ENCODE data around the gene SLC25A24. TPM values are rescaled to one million over a fixed set of nuclear protein-coding genes. Genes with fewer than 3 reads are reported as not detected.
"Not testable (repeated sequence)": the region's sequence is repeated elsewhere in the genome, so short reads cannot be mapped to it uniquely, and the experiment has no call there.

Gene SLC25A24
- total RNA-seq = 15.7 TPM

GRCh38 chr1:108199781-108200686, at the start of gene SLC25A24:
Gene SLC25A24, minus strand, starts transcription at chr1:108200343. Its CDS starts 205 bp downstream, at chr1:108200138.
- peak; percentile 98 for ATAC-seq

GRCh38 chr1:108243976-108244375, 43.8 kb upstream of the SLC25A24 start, which contains the start of gene NBPF4:
Gene NBPF4, minus strand, starts transcription at chr1:108244076. Its CDS starts 315 bp downstream, at chr1:108243761.
- not testable (repeated sequence) for ATAC-seq

- peak; percentile 73 for ATAC-seq
These were observed 39.3 kb upstream of the SLC25A24 start for GRCh38 chr1:108239426-108239825.

- ATAC-seq = peak; percentile 64
These were observed 35.2 kb upstream of the SLC25A24 start for GRCh38 chr1:108235308-108235707.

GRCh38 chr1:108232183-108232582, 32.0 kb upstream of the SLC25A24 start:
- ATAC-seq = not testable (repeated sequence)

- ATAC-seq = not testable (repeated sequence)
These were observed 29.8 kb upstream of the SLC25A24 start for GRCh38 chr1:108229976-108230375.

- ATAC-seq = not testable (repeated sequence)
These were observed 27.6 kb upstream of the SLC25A24 start for GRCh38 chr1:108227772-108228171.

- not testable (repeated sequence) for ATAC-seq
These were observed 26.7 kb upstream of the SLC25A24 start for GRCh38 chr1:108226855-108227254.

- ATAC-seq = not testable (repeated sequence)
These were observed 23.1 kb upstream of the SLC25A24 start for GRCh38 chr1:108223226-108223625.

GRCh38 chr1:108217515-108218174, 17.5 kb upstream of the SLC25A24 start:
- ATAC-seq = not testable (repeated sequence)

- ATAC-seq = not testable (repeated sequence)
These were observed 16.9 kb upstream of the SLC25A24 start for GRCh38 chr1:108217007-108217406.

- ATAC-seq = not testable (repeated sequence)
These were observed 16.1 kb upstream of the SLC25A24 start for GRCh38 chr1:108216028-108216890.

- ATAC-seq = peak; percentile 63
These were observed 14.7 kb upstream of the SLC25A24 start for GRCh38 chr1:108214641-108215465.

- ATAC-seq = no peak
These were observed 10.9 kb upstream of the SLC25A24 start for GRCh38 chr1:108211014-108211413.

GRCh38 chr1:108209456-108210108, 9.4 kb upstream of the SLC25A24 start:
- ATAC-seq = no peak

- ATAC-seq = no peak
These were observed 8.7 kb upstream of the SLC25A24 start for GRCh38 chr1:108208724-108209446.

GRCh38 chr1:108203582-108203981, 3.4 kb upstream of the SLC25A24 start:
- ATAC-seq = not testable (repeated sequence)

GRCh38 chr1:108201687-108202086, 1.5 kb upstream of the SLC25A24 start:
- no peak for ATAC-seq

GRCh38 chr1:108200687-108201051, 526 bp upstream of the SLC25A24 start:
- peak; percentile 86 for ATAC-seq

GRCh38 chr1:108199201-108199691, 897 bp downstream of the SLC25A24 start:
- peak; percentile 22 for ATAC-seq
